Epidermal melanocyte (primary cell): Measurements from ENCODE around the gene ZNF839.
"Not testable (repeated sequence)": the region's sequence is repeated elsewhere in the genome, so short reads cannot be mapped to it uniquely, and the experiment has no call there.

Source experiments
- DNase-seq: peaks from one replicate; pipeline ENCODE4 v3.0.0; 2011; ENCODE audit warnings: low spot score; ENCODE audit not compliant: insufficient read length

ZNF839 gene

GRCh38 chr14:102314242-102315011 lies 5.1 kb upstream of the ZNF839 start:
- peak; percentile 77 for DNase-seq

GRCh38 chr14:102315121-102315520 lies 4.4 kb upstream of the ZNF839 start:
- DNase-seq: no peak

- no peak for DNase-seq
Observed at GRCh38 chr14:102316338-102316742, 3.2 kb upstream of the ZNF839 start.

- peak; percentile 65 for DNase-seq
Observed at GRCh38 chr14:102316743-102317563, 2.6 kb upstream of the ZNF839 start.

GRCh38 chr14:102317564-102318248 lies 1.8 kb upstream of the ZNF839 start:
- no peak for DNase-seq

GRCh38 chr14:102318781-102319276 lies 717 bp upstream of the ZNF839 start:
- no peak for DNase-seq

- no peak for DNase-seq
Observed at GRCh38 chr14:102320033-102320660, 601 bp downstream of the ZNF839 start.

GRCh38 chr14:102320671-102321455 lies 1.3 kb downstream of the ZNF839 start:
- DNase-seq: no peak

GRCh38 chr14:102321456-102322422 lies 2.2 kb downstream of the ZNF839 start:
- DNase-seq: no peak

GRCh38 chr14:102323102-102323501 lies 3.6 kb downstream of the ZNF839 start:
- DNase-seq: peak; percentile 59

GRCh38 chr14:102325791-102326345 lies 6.3 kb downstream of the ZNF839 start:
- DNase-seq: no peak

- DNase-seq: no peak
Observed at GRCh38 chr14:102326583-102326982, 7.0 kb downstream of the ZNF839 start.

GRCh38 chr14:102329381-102329780 lies 9.8 kb downstream of the ZNF839 start:
- DNase-seq: not testable (repeated sequence)

- DNase-seq: no peak
Observed at GRCh38 chr14:102330806-102331205, 11.3 kb downstream of the ZNF839 start.

GRCh38 chr14:102333390-102333789 lies 13.8 kb downstream of the ZNF839 start:
- DNase-seq: no peak

GRCh38 chr14:102333795-102334705 lies 14.5 kb downstream of the ZNF839 start:
- DNase-seq: no peak

- no peak for DNase-seq
Observed at GRCh38 chr14:102335163-102335562, 15.6 kb downstream of the ZNF839 start.

- no peak for DNase-seq
Observed at GRCh38 chr14:102338724-102339123, 19.2 kb downstream of the ZNF839 start.
